GM10847 (cell line): Measurements from ENCODE around the gene CNTD1.

Experiments used
- POLR2A ChIP-seq: IDR thresholded peaks from 2 replicates; pipeline ENCODE4 v1.6.1; 2011; ENCODE audit not compliant: insufficient read length; ENCODE audit errors: extremely low read depth

Gene CNTD1

DNA sequence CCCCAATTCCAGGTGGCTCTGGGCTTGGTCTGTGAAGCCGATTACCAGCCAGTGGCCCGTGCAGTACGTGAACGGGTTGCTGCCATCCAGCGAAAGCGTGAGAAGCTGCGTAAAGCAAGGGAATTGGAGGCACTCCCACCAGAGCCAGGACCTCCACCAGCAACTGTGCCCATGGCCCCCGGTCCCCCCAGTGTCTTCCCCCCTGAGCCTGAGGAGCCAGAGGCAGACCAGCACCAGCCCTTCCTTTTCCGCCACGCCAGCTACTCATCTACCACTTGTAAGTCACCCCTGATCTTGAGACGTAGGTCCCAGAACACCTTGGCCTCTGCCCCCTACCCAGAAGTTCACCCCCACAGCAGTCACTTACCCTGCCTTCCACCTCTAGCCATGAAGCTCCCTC, 11.4 kb upstream of the CNTD1 start:
- TF ChIP-seq POLR2A, result no peak

DNA sequence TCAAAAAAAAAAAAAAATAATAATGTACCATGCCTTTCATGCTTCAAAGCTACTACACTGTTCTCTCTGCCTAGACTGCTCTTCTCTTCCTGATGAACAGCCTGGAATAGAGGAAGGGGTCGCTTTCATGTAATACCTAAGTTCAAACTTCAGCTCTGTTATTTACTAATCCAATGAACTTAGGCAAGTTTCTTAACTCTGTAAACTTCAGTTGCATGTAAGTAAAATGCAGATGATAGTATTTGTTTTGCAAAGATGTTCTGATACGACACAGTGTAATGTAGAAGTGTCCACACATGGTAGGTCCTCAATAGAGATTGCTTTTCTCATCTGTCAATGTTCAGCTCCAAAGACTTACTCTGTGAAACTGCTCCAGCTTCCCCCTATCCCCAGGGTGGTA, 6.7 kb upstream of the CNTD1 start:
- no peak for TF ChIP-seq POLR2A

DNA sequence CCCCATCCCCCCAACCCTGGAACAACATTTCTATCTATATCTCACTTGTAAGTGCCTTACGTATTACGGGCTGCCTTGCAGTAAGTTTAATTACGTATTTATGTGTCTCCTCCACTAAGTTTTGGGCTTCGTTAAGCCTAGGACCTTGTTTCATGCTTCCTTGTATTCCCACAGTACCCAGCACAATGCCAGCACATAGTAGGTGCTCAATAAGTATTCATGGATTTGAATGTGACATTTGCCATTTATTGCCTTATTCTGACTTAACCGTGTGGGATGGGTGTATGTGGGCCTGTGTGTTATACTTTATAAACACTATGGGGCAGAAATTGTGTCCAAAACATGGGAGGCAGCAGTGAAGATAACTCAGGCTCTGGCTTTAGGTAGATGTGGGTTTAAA, 6.1 kb upstream of the CNTD1 start:
- TF ChIP-seq POLR2A, result no peak

DNA sequence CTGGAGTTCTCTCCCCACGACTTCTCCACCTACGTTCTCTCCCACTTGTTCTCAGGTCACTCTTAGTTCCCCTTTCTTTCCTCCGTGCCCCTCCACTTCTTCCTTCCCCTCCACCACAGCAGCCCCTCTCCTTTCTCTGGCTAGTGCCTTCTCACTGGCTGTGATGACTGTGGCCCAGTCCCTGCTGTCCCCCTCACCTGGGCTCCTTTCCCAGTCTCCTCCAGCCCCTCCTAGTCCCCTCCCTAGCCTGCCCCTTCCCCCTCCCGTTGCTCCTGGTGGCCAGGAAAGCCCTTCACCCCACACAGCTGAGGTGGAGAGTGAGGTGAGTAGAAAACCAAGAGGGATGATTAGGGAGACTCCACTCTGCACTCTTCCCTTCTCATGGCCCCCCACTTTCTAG, 3.6 kb upstream of the CNTD1 start:
- no peak for TF ChIP-seq POLR2A

DNA sequence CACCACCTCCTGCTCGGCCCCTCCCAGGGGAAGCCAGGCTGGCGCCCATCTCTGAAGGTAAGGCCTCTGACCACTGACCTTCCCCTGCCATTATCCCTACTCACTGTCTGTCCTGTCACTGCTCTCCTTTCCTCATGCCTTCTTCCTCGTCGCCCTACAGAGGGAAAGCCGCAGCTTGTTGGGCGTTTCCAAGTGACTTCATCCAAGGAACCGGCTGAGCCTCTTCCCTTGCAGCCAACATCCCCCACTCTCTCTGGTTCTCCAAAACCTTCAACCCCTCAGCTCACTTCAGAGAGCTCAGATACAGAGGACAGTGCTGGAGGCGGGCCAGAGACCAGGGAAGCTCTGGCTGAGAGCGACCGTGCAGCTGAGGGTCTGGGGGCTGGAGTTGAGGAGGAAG, 3.2 kb upstream of the CNTD1 start:
- no peak for TF ChIP-seq POLR2A

DNA sequence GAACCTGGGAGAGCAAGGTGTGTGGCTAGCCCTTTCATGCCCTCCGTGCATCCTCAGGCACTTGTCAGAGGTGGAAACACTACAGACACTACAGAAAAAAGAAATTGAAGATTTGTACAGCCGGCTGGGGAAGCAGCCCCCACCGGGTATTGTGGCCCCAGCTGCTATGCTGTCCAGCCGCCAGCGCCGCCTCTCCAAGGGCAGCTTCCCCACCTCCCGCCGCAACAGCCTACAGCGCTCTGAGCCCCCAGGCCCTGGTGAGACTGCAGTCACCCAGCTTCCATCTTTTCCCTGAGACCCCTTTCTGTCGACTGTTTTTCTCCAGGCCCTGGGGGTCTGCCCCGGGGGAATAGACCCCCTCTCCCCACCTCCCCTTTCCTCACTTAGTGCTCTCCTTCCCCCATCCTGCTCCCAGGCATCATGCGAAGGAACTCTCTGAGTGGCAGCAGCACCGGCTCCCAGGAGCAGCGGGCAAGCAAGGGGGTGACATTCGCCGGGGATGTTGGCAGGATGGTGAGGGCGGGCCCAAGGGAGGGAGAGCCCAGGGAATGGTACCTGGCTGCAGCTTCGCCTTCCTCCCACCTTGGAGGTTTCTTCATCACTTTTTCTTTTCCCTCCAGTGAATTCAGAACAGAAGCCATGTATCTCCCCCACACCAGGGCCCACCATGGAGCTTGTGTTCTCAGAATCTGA, 2.4 kb upstream of the CNTD1 start:
- no peak for TF ChIP-seq POLR2A

DNA sequence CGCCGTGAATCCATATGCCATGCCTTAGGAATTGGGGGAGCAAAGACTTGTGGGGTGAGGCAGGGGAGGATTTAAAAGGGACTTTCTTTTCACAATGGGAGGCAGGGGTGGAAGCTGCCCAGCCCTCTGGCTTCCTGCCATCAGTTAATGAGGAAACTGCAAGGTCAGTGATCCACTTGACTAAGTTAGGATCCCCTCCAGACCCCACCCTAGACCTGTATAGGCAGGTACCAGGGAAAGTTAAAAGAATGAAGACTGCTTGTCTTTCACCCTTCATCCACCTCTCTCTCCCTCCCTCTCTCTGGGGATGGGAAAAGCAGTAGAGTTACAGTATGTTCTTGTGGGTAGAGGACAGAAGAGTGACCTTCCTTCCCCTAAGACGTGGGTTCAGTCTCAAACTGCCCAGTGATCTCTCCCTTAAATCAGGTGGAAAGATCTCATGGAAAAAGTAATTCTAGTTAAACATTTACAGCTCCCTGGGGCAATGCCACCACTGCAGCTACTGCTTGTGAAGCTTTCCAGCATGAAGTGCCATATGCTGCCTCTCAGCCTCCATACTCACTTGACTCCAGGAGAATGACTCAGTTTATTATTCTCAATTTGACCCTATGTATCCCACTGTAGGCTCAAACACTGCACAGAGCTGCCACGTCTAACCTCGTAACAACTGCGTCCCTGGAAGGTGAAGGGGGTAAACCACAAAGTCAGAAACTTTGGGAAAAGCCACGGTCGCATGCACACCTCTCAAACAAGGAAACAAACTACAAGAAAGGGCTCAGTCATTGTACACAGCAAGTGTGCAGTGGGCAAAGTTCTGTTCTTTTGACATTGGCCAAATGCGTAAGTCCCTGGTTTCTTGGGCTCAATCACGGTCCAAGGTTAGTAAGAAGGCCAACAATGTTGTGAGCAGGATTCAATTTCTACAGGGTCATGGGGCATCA, 1.3 kb upstream of the CNTD1 start:
- TF ChIP-seq POLR2A, result no peak

DNA sequence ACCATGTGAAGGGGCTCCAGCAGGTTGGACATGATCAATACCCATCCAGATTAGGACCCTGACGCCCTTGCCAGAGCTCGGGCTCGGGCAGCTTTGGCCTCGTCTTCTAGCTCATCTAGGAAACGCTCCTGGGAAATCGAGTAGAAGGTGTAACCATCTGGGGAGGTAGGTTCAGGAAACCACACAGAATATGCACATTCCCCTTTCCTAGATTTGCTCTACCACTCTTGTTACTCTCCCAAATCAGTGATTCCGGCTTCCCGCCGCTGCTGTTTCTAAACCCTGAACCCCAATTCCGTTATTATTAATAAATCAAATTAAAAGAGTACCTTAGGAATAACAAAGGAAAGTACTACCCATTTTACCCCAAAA, 664 bp upstream of the CNTD1 start:
- no peak for TF ChIP-seq POLR2A

DNA sequence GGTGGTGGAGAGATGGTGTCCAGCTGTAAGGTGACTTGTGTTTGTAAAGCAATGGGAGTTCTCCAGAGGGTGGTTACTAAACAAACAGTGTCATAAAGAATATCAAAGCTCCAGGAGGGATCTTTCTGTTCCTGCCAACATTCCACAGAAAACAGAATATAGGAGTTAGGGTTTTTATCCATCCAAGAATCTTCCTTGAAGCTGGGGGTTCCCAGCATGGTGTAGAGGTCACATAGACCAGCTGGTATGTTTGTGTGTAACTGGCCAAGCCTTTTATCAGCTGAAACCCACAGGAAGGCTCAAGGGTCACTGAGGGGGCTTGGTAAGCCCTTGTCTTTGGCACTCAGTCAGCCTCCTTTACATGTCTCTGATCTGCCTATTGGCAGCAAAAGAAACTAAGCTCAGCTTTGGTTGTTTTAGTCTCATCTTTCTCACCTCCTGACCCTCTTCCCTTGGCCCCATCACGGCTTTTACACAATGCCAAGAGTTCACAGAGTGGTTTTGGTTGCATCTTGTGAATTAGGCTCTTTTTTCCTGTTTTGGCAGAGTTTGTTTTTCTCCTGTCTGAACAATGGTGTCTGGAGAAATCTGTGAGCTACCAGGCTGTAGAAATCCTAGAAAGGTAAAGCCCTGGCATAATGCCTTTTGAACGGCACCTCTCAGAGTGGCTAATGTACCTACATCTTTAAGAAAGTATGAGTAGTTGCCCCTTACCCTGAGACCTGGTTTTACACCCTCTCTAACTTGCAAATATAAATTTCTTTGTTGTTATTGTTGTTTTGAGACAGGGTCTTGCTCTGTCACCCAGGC, 4.6 kb downstream of the CNTD1 start:
- no peak for TF ChIP-seq POLR2A

DNA sequence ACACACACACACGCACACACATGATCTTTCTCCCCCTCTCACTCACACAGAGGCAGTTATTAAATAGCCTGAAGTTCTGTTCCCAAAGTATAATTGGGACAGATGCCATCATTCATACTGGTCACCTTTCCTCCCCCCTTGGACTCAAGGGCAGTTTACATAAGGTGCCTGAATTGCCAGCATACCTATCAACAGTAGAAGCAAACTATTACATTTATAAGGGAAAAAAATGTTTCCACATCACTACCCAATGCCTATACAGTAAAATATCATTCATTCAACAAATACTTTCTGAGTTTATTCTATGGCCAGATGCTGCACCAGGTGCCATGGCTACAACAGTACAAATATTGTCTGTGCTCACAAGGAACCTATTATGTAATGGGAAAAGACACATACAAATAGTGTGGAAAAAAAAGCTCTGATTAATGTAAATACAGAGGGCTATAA, 6.3 kb downstream of the CNTD1 start:
- TF ChIP-seq POLR2A, result no peak

DNA sequence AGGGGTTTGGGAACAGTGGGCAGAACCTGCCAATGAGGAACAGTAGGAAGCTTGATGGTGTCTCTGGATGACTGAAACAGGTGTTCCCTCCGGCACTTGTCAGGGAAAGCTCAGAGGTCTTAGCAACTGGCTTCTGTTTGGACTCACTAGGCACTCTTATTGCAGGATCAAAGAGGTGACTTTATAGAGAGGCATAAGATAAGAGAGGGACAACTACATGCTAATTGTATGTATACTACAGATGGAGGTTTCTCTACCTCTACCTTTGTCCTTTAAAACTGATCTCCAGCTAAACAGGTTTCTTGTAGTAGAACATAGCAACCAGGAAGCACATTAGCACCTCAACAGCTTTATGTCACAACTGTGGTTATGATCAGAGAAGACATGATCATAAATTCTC, 7.6 kb downstream of the CNTD1 start:
- TF ChIP-seq POLR2A, result no peak

DNA sequence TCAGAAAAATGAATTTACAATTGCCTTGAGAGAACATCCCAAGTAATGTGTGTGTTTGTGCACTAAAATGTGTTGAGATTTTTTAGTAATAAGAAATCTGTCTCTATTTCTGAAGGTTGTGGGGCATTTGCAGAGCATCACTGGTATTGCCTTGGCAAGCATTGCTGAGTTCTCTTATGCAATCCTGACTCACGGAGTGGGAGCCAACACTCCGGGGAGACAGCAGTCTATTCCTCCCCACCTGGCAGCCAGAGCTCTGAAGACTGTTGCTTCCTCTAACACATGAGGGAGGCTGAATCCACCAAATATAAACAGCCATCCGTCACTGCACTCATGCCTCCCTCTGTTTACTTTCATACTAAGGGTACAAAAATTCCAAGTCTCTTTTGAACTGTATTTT, 10.6 kb downstream of the CNTD1 start:
- TF ChIP-seq POLR2A, result no peak

DNA sequence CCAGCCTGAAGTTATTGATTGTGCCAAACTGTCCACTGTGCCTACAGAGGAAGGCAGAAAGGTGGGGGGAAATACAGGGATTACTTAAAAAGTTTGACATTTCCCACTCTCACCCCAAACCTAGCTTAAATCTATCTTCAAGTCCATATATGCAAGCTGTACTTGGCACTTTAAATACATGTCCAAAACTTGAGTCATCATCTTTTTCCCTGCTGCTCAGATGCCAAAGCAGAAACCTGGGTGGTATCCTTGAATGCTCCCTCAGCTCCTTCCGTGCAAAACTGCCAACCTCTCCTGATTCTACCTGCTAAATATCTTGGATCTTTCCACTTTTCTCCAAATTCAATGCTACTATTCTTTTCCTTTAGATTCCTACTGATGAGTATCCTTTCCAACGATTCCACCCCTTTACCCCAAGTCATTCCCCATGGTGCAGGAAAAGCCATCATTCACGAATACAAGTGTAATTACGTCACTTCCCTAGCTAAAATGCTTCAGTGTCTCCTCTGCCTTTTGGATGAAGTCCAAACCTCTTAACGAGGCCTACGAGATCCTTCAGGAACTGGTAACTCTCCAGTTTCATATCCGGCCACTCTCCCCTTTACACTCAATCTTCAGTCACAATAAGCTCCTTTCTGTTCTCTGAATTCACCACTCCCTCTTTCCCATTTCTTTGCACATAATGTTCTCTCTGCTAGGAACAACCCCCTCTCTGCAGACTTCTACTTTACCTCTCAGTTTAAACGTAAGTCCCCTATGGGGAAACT, 16.2 kb downstream of the CNTD1 start:
- TF ChIP-seq POLR2A, result no peak

DNA sequence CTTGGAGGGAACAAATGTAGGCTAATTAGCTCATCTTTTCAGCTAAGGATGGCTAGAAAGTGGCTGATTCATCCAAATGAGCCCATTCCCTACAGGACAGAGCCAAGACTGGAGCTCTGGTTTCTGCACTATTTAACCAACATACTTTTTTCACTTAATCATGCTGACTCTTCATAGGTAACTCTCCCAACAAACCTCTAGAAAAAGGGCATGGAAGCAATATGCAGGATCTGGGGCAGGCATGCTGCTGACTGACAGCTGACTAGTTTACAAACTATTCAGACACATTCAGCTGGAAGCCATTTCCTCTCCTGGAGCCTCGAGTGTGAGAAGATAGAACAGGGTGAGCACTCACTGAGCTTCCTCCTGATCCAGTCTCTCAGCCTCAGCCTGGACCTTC, 19.2 kb downstream of the CNTD1 start:
- no peak for TF ChIP-seq POLR2A

DNA sequence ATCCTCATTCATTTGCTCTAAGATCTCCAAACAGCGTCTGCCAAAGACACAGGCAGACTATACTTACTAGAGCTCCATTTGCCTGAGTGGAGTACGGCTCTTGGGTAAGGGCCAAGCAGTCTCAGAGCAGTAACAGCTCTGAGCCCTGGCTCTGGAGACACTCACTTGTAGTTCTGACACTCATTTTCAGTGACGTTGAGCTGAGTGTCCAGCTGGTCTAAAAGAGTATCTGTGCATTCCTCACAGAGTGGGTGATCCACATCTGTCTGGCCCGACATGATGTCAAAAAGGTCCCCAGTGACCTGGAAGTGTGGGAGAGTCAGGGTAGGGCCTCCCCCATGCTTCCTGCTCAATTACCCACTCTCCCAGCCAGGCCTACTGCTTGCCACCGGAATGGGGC, 19.7 kb downstream of the CNTD1 start:
- TF ChIP-seq POLR2A, result no peak

DNA sequence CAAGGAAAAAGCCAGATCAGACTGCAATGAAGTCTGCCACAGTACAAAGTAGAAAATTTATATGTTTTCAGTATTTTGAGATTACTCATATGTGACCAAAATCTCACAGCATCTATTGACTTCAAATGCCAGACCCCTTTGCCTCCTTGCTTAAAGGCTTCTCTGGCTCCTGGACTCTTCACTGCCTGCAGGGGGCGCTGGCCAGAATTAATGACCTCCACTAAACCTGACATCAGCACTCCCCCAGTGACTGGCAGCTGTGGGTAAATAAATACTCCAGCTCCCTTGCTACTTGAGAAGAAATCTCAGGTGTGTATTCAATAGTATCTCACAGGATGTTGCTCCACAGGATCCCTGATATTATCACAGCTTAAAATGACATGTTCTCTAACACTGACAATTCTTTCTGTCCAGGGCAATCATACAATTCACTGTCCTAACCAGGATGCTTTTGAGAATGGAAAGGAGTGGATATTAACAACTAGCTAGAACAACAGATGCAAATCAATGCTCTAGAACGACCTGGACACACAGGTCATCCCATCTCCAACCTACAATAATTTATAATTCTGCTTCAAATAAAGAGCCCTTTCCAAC, 21.4 kb downstream of the CNTD1 start:
- TF ChIP-seq POLR2A, result no peak
